Measurements from ENCODE around the gene HTD2.
"Not testable (repeated sequence)": the region's sequence is repeated elsewhere in the genome, so short reads cannot be mapped to it uniquely, and the experiment has no call there.

HTD2 gene

GRCh38 chr3:58285334-58285733 lies 21.0 kb upstream of the HTD2 start:
- Histone ChIP-seq H3K9ac (ENCODE audit: low read length) (no peak overlapping the region), H2AFZ (ENCODE audit: low read length) (no peak overlapping the region), H3K4me2 (ENCODE audit: low read depth, low read length) (no peak overlapping the region), H3K79me2 (ENCODE audit: low read length) (no peaks in the 10 kb centered on the region), H3K4me3 (ENCODE audit: low read length) (no peak overlapping the region), H4K20me1 (ENCODE audit: insufficient read depth, low read length) (no peaks in the 10 kb centered on the region), H3K4me1 (ENCODE audit: low read length) (no peaks in the 10 kb centered on the region), H3K9me2 (replicated peaks; ENCODE audit: insufficient read depth, low read length) (no peaks in the 10 kb centered on the region), H3K27me3 (replicated peaks; ENCODE audit: insufficient read depth, low read length) (no peaks in the 10 kb centered on the region), H3K9me3 (replicated peaks; ENCODE audit: insufficient read depth, low read length) (no peaks in the 10 kb centered on the region), H3K36me3 (replicated peaks; ENCODE audit: insufficient read depth, low read length) (no peaks in the 10 kb centered on the region), H3F3A (ENCODE audit: insufficient read depth, low read length) (no peaks in the 10 kb centered on the region), H3K27ac (ENCODE audit: low read length) (no peak overlapping the region)
- no peak for TF ChIP-seq EZH2 (optimal IDR thresholded peaks at IDR 0.05; ENCODE audit: low read depth, low read length)
- TF ChIP-seq, protein P1, sequence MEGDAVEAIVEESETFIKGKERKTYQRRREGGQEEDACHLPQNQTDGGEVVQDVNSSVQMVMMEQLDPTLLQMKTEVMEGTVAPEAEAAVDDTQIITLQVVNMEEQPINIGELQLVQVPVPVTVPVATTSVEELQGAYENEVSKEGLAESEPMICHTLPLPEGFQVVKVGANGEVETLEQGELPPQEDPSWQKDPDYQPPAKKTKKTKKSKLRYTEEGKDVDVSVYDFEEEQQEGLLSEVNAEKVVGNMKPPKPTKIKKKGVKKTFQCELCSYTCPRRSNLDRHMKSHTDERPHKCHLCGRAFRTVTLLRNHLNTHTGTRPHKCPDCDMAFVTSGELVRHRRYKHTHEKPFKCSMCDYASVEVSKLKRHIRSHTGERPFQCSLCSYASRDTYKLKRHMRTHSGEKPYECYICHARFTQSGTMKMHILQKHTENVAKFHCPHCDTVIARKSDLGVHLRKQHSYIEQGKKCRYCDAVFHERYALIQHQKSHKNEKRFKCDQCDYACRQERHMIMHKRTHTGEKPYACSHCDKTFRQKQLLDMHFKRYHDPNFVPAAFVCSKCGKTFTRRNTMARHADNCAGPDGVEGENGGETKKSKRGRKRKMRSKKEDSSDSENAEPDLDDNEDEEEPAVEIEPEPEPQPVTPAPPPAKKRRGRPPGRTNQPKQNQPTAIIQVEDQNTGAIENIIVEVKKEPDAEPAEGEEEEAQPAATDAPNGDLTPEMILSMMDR (IDR thresholded peaks at IDR 0.05; ENCODE audit: low read length) = no peak
- TF ChIP-seq EZH2phosphoT487 (IDR thresholded peaks at IDR 0.05; ENCODE audit: low read length) = no peak
- DNase-seq = no peak

- Histone ChIP-seq H3K4me2 (ENCODE audit: low read depth, low read length) (no peak overlapping the region), H3K36me3 (replicated peaks; ENCODE audit: insufficient read depth, low read length) (no peaks in the 10 kb centered on the region), H3K9ac (ENCODE audit: low read length) (no peak overlapping the region), H3F3A (ENCODE audit: insufficient read depth, low read length) (no peaks in the 10 kb centered on the region), H3K9me3 (replicated peaks; ENCODE audit: insufficient read depth, low read length) (no peaks in the 10 kb centered on the region), H3K79me2 (ENCODE audit: low read length) (no peaks in the 10 kb centered on the region), H3K27me3 (replicated peaks; ENCODE audit: insufficient read depth, low read length) (no peaks in the 10 kb centered on the region), H2AFZ (ENCODE audit: low read length) (no peak overlapping the region), H3K9me2 (replicated peaks; ENCODE audit: insufficient read depth, low read length) (no peaks in the 10 kb centered on the region), H3K4me1 (ENCODE audit: low read length) (no peaks in the 10 kb centered on the region), H3K4me3 (ENCODE audit: low read length) (no peak overlapping the region), H3K27ac (ENCODE audit: low read length) (no peak overlapping the region), H4K20me1 (ENCODE audit: insufficient read depth, low read length) (no peaks in the 10 kb centered on the region)
- TF ChIP-seq, protein P1 (IDR thresholded peaks at IDR 0.05; ENCODE audit: low read length) = no peak
- TF ChIP-seq EZH2phosphoT487 (IDR thresholded peaks at IDR 0.05; ENCODE audit: low read length) = no peak
- no peak for TF ChIP-seq EZH2 (optimal IDR thresholded peaks at IDR 0.05; ENCODE audit: low read depth, low read length)
- no peak for DNase-seq
Measured at GRCh38 chr3:58287354-58287753, 19.0 kb upstream of the HTD2 start.

- H3K4me1 ChIP-seq (ENCODE audit: low read length) = no peaks in the 10 kb centered on the region
- H4K20me1 ChIP-seq (ENCODE audit: insufficient read depth, low read length) = no peaks in the 10 kb centered on the region
- H3K27ac ChIP-seq (ENCODE audit: low read length) = no peak overlapping the region
- H3K9ac ChIP-seq (ENCODE audit: low read length) = no peak overlapping the region
- TF ChIP-seq, protein P1 (IDR thresholded peaks at IDR 0.05; ENCODE audit: low read length) = no peak; the same call in 1 of the 2 replicates
- TF ChIP-seq EZH2phosphoT487 (IDR thresholded peaks at IDR 0.05; ENCODE audit: low read length) = no peak
- no peak for TF ChIP-seq EZH2 (optimal IDR thresholded peaks at IDR 0.05; ENCODE audit: low read depth, low read length)
- H3K79me2 ChIP-seq (ENCODE audit: low read length) = no peaks in the 10 kb centered on the region
- no peaks in the 10 kb centered on the region for H3K27me3 ChIP-seq (replicated peaks; ENCODE audit: insufficient read depth, low read length)
- H3K9me2 ChIP-seq (replicated peaks; ENCODE audit: insufficient read depth, low read length) = no peaks in the 10 kb centered on the region
- H3F3A ChIP-seq (ENCODE audit: insufficient read depth, low read length) = no peaks in the 10 kb centered on the region
- no peak overlapping the region for H3K4me3 ChIP-seq (ENCODE audit: low read length)
- H3K4me2 ChIP-seq (ENCODE audit: low read depth, low read length) = no peak overlapping the region
- DNase-seq = no peak
- no peak overlapping the region for H2AFZ ChIP-seq (ENCODE audit: low read length)
- no peaks in the 10 kb centered on the region for H3K36me3 ChIP-seq (replicated peaks; ENCODE audit: insufficient read depth, low read length)
- H3K9me3 ChIP-seq (replicated peaks; ENCODE audit: insufficient read depth, low read length) = no peaks in the 10 kb centered on the region
Measured at GRCh38 chr3:58288011-58288728, 18.1 kb upstream of the HTD2 start.

- H3K79me2 ChIP-seq (ENCODE audit: low read length); H4K20me1 ChIP-seq (ENCODE audit: insufficient read depth, low read length); H3F3A ChIP-seq (ENCODE audit: insufficient read depth, low read length); H3K9ac ChIP-seq (ENCODE audit: low read length); H3K4me1 ChIP-seq (ENCODE audit: low read length); H3K27me3 ChIP-seq (replicated peaks; ENCODE audit: insufficient read depth, low read length); H3K4me2 ChIP-seq (ENCODE audit: low read depth, low read length); H3K9me2 ChIP-seq (replicated peaks; ENCODE audit: insufficient read depth, low read length); H3K27ac ChIP-seq (ENCODE audit: low read length); H3K36me3 ChIP-seq (replicated peaks; ENCODE audit: insufficient read depth, low read length); DNase-seq; H3K4me3 ChIP-seq (ENCODE audit: low read length); H2AFZ ChIP-seq (ENCODE audit: low read length); H3K9me3 ChIP-seq (replicated peaks; ENCODE audit: insufficient read depth, low read length): not testable (repeated sequence)
Measured at GRCh38 chr3:58288964-58289613, 17.2 kb upstream of the HTD2 start.

DNA sequence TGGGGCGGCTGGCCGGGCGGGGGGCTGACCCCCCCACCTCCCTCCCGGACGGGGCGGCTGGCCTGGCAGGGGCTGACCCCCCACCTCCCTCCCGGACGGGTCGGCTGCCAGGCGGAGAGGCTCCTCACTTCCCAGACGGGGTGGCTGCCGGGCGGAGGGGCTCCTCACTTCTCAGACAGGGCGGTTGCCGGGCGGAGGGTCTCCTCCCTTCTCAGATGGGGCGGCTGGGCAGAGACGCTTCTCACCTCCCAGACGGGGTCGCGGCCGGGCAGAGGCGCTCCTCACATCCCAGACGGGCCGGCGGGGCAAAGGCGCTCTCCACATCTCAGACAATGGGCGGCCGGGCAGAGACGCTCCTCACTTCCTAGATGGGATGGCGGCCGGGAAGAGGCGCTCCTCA lies 15.9 kb upstream of the HTD2 start:
- not testable (repeated sequence) for H3K9ac ChIP-seq (ENCODE audit: low read length); H3K36me3 ChIP-seq (replicated peaks; ENCODE audit: insufficient read depth, low read length); H3K9me2 ChIP-seq (replicated peaks; ENCODE audit: insufficient read depth, low read length); H3K4me3 ChIP-seq (ENCODE audit: low read length); H3K27me3 ChIP-seq (replicated peaks; ENCODE audit: insufficient read depth, low read length); H2AFZ ChIP-seq (ENCODE audit: low read length); H3K4me1 ChIP-seq (ENCODE audit: low read length); H3F3A ChIP-seq (ENCODE audit: insufficient read depth, low read length); H4K20me1 ChIP-seq (ENCODE audit: insufficient read depth, low read length); H3K9me3 ChIP-seq (replicated peaks; ENCODE audit: insufficient read depth, low read length); H3K4me2 ChIP-seq (ENCODE audit: low read depth, low read length); H3K27ac ChIP-seq (ENCODE audit: low read length); DNase-seq; H3K79me2 ChIP-seq (ENCODE audit: low read length)
